ENCODE data around the gene CIZ1.
A peak's percentile ranks its signal among the peaks of the same experiment; 100 is the strongest.

The CIZ1 gene

GRCh38 chr9:128213746-128214497 is 22.6 kb upstream of the CIZ1 start:
- DNase-seq: no peak

DNA sequence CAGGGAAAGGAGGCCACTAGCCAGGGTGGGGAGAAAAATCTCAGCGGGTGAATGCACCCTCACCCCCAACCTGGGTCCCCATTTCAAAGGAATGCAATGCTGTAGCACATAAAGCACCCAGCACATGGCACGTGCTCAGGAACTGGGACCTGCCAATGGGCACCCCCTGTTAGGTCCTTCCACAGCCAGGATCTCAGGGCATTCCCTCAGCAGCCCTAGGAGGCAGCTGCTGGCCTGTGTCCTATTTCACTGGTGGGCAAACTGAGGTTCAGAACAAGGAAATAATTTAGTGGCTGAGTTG is 20.6 kb upstream of the CIZ1 start:
- no peak for DNase-seq

- DNase-seq: no peak
These were observed 20.0 kb upstream of the CIZ1 start for GRCh38 chr9:128211186-128211980.

DNA sequence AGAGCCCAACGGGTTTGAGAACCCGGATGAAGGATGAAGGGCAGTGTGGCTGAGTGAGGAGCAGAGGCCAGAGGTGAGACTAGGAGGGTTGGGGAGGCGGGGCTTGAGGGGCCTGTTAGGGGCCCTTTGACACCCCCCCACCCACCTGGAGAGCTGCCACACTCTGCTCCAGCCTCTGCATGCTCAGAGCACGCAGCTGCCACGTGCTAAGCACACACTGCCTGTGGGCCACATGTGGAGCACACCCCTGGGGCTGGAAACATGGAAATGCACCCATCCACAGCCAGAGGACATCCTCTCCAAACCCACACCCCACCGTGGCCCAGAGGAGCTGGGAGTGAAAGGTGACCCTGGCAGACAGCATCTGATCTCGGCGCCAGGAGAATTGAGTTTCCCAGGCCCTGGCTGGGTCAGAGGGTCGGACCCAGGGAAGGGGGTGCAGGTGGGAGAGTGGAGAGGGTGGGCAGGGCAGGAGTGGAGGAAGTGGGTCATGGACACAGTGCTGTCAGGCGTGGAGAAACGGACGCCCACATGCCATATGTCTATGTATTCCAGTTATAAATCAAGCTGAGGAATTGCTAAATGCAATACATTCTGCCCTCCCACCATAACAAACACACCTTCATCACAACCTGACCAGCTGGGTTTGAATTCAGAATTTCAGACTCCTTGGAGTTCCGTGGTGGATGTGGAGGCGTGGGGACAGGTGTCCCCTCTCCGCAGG is 17.7 kb upstream of the CIZ1 start:
- DNase-seq: peak in 1 of 56 donors; percentile 19

DNA sequence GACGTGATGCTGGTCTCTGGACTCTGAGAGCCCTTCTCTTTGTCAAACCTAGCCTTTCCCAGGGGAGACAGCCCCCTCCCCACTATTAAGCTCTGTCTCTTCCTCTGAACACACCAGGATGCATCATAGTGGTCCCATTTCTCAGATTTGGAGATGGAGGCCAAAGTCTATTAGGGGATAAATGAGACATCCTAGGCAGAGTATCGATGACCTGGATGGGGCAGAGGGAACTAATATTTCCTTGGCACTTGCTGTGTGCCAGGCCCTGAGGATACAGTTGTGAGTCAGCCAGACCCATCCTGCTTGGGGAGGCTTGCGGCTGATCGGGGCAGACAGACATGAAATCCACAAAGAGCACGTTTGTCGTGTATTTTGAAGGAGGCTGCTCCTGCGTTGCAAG is 17.0 kb upstream of the CIZ1 start:
- DNase-seq: no peak

DNA sequence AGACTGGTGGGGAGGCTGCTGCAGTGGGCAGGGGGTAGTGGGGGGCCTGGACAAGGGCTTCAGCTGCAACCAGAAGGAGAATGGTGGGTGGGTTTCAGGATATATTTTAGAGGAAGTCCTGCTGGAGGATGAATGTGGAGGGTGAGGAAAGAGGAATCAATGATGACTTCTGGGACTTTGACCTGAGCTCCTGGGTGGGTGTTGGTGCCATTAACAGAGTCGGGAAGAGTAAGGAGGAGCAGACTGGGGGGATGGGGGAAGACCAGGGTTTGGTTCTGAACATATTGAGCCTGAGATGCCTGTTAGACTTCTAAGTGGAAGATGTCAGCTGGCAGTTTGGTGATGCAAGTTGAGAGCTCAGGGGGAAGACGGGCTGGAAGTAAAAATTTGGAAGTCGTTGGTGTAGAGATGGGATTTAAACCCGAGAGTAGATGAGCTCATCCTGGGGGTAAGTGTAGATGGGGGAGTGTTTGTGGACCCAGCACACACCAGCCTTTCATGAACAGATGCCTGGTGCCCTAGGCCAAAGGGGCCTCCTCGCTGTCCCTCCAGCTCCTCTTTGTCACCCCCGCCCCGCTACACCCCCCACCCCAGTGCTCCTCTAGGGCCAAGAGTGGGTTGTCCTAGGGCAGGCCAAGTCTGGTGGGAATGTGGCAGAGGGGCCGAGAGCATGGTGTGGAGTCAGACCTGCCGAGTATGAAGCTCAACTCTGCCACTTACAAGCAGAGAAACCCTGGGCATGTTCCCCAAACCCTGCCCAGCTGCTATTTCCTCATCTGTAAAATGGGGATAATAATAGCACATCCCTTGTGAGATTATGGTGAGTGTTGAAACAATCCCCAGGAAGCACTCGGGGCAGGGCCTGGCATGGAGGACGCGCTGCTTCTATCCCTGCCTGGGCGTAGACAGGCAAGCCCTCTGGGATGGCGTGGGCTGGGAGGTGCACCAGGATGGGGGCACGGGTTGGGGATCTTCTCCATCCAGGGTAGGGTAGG is 15.8 kb upstream of the CIZ1 start:
- DNase-seq: no peak

- no peak for DNase-seq
These were observed 15.1 kb upstream of the CIZ1 start for GRCh38 chr9:128206484-128206883.

GRCh38 chr9:128205296-128205944 is 14.0 kb upstream of the CIZ1 start:
- DNase-seq: no peak

GRCh38 chr9:128204858-128205257 is 13.5 kb upstream of the CIZ1 start:
- DNase-seq: no peak

- DNase-seq: peak in 8 of 56 donors; percentile 18 to 58 (median 34)
These were observed 12.6 kb upstream of the CIZ1 start for GRCh38 chr9:128203707-128204551.

- DNase-seq: peak in 32 of 56 donors; percentile 19 to 71 (median 48)
These were observed 11.8 kb upstream of the CIZ1 start, which contains the start of gene DNM1 for GRCh38 chr9:128203024-128203706. TSS of gene DNM1 (plus strand) at chr9:128203379. CDS start at chr9:128203471, 92 bp downstream.

GRCh38 chr9:128202648-128203023 is 11.3 kb upstream of the CIZ1 start:
- no peak for DNase-seq

DNA sequence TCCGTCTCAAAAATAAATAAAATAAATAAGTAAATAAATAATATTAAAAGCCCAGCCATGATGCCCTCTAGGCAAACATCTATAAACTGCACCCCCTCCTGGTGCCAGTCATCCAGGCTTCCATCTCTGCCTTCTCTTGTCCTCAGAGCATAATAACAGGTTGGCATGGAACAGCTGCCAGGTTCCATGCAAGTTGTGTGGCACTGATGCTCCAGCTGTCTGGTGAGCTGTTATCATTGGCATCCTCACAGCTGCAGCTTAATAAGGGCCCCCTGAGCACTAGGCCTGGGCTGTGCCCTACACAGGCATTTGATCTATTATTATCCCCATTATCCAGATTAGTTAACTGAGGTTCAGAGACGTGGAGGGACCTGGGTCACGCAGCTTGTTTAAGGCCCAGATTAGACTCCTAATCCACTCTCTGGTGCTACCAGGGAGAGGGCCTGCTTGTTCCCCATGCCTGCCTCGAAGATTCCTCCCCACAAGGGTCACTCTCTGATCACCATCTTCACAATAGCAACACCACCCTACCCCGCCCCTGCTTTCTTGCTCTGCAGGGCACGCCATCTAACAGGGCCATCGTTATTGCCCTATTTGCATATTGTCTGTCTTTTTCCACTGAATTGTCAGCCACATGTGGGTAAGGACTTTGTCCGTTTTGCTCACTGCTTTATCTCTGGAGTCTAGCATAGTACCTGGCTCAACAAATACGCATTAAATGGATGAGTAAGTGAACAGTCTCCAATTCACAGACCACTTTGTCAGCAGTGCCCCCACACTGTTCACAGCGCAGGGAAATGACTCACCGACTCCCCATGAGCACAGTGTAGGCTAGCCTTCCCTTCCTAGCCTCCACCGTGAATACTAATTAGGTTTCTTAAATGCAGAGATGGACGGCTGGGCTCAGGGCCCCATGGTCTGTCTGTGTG is 10.3 kb upstream of the CIZ1 start:
- DNase-seq: peak in 11 of 56 donors; percentile 8 to 46 (median 24)

DNA sequence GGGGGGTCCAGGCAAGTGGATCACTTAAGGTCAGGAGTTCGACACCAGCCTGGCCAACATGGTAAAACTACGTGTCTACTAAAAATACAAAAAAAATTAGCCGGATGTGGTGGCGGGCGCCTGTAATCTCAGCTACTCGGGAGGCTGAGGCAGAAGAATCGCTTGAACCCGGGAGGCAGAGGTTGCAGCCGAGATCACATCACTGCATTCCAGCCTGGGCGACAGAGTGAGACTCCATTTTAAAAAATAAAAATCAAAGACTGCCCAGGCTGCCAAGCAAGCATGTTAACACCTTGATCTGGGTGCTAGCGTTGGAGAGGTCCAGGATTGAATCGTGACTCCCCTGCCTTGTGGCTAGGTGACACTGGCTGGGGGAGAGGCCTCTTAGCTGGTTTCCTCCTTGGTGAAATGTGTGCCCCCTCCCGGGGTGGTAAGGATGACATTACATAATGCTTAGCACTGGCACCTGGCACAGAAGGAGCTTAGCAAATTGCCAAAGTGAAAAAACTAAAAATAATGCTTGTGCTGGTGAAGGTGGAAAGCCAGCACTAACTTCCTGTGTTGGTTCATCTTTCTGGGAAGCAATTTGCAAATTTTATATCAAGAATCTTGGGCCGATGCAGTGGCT is 2.2 kb upstream of the CIZ1 start:
- peak in 3 of 56 donors; percentile 17 to 30 (median 30) for DNase-seq

- DNase-seq: peak in 39 of 56 donors; percentile 19 to 87 (median 61)
These were observed 1.4 kb upstream of the CIZ1 start for GRCh38 chr9:128192601-128193371.
